Astrocyte of the cerebellum (primary cell): ENCODE data around the gene EIF2AK3.
"Not testable (repeated sequence)": the region's sequence is repeated elsewhere in the genome, so short reads cannot be mapped to it uniquely, and the experiment has no call there.

Experiments
- DNase-seq: peaks from one replicate; pipeline ENCODE4 v3.0.0-alpha.2; 2011; ENCODE audit warnings: low read depth
- H3K4me3 ChIP-seq: 2 replicates; pipeline ENCODE4 v1.5.1; 2011; ENCODE audit warnings: mild to moderate bottlenecking, low read depth, low read length, moderate library complexity
- CTCF ChIP-seq: IDR thresholded peaks from 2 replicates; pipeline ENCODE4 v1.5.1; 2012; ENCODE audit warnings: low read length, low read depth, moderate library complexity, mild to moderate bottlenecking; ENCODE audit errors: missing control alignments
- in situ Hi-C: cut with HindIII; loops from 2 replicates; pipeline ENCODE4 v1.10.0; 2017; ENCODE audit warnings: low sequenced_read_pairs

EIF2AK3 gene

GRCh38 chr2:88627856-88628570 lies 749 bp upstream of the EIF2AK3 start:
- in situ Hi-C loops: no loop called here
- no peak for TF ChIP-seq CTCF
- H3K4me3 ChIP-seq: peak overlapping the region; percentile 87
- peak; percentile 74 for DNase-seq

- in situ Hi-C loops: no loop called here
- peak overlapping the region; percentile 87 for H3K4me3 ChIP-seq
- no peak for TF ChIP-seq CTCF
- DNase-seq: no peak
Measured at GRCh38 chr2:88626171-88627054, 851 bp downstream of the EIF2AK3 start.

GRCh38 chr2:88624477-88624876 lies 2.8 kb downstream of the EIF2AK3 start:
- in situ Hi-C loops: no loop called here
- TF ChIP-seq CTCF: no peak

DNA sequence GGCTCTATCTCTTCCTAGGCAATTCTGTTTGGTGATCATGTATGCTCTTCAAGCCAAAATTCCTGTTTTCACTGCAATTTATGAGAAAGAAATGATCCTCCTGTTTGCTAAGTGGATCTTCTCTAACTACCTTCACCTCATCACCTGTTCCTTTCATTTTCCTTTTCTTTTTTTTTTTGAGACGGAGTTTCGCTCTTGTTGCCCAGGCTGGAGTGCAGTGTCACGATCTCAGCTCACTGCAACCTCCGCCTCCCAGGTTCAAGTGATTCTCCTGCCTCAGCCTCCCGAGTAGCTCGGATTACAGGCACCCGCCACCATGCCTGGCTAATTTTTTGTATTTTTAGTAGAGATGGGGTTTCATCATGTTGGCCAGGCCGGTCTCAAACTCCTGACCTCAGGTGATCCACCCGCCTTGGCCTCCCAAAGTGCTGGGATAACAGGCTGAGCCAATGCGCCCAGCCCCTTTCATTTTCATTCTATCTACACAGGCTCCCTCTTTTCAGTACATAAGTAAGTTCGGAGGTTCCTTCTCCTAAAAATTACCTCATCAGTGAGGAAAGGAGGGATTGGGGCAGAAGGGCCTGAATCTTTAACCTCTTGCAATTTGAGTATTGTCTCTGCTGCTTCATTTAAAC lies 3.3 kb downstream of the EIF2AK3 start:
- H3K4me3 ChIP-seq, DNase-seq, in situ Hi-C loops: not testable (repeated sequence)

More at GRCh38 chr2:88624477-88624876, 2.8 kb downstream of the EIF2AK3 start:
- no peak overlapping the region for H3K4me3 ChIP-seq
- no peak for DNase-seq

GRCh38 chr2:88622307-88622706 lies 5.0 kb downstream of the EIF2AK3 start:
- in situ Hi-C loops: no loop called here
- no peak for TF ChIP-seq CTCF
- no peak for DNase-seq

GRCh38 chr2:88621432-88621831 lies 5.8 kb downstream of the EIF2AK3 start:
- no peak overlapping the region for H3K4me3 ChIP-seq
- no peak for TF ChIP-seq CTCF
- DNase-seq: no peak
- in situ Hi-C loops: no loop called here

More at GRCh38 chr2:88622307-88622706, 5.0 kb downstream of the EIF2AK3 start:
- no peak overlapping the region for H3K4me3 ChIP-seq
